Inferior parietal cortex (tissue), 1 donor: ENCODE measurements around the gene BPI.
A peak's percentile ranks its signal among the peaks of the same experiment; 100 is the strongest.
"Not testable (repeated sequence)": the region's sequence is repeated elsewhere in the genome, so short reads cannot be mapped to it uniquely, and the experiment has no call there.

ENCODE experiments used
- DNase-seq: peaks from one replicate; pipeline ENCODE4 v3.0.0-alpha.2; 2016; ENCODE audit errors: extremely low spot score

Gene BPI

GRCh38 chr20:38304845-38305447 lies 990 bp downstream of the BPI start:
- DNase-seq = peak; percentile 15

- DNase-seq = no peak
Measured at GRCh38 chr20:38305541-38305940, 1.6 kb downstream of the BPI start.

GRCh38 chr20:38306379-38306778 lies 2.4 kb downstream of the BPI start:
- no peak for DNase-seq

GRCh38 chr20:38307371-38308046 lies 3.6 kb downstream of the BPI start:
- DNase-seq = no peak

GRCh38 chr20:38308047-38308438 lies 4.1 kb downstream of the BPI start:
- DNase-seq = no peak

GRCh38 chr20:38308447-38308846 lies 4.5 kb downstream of the BPI start:
- DNase-seq = no peak

- DNase-seq = no peak
Measured at GRCh38 chr20:38311091-38311490, 7.1 kb downstream of the BPI start.

- DNase-seq = no peak
Measured at GRCh38 chr20:38311491-38311890, 7.5 kb downstream of the BPI start.

GRCh38 chr20:38313676-38314075 lies 9.7 kb downstream of the BPI start:
- no peak for DNase-seq

GRCh38 chr20:38314350-38314749 lies 10.4 kb downstream of the BPI start:
- DNase-seq = not testable (repeated sequence)

GRCh38 chr20:38315290-38315966 lies 11.5 kb downstream of the BPI start:
- peak; percentile 41 for DNase-seq

- DNase-seq = no peak
Measured at GRCh38 chr20:38316341-38316740, 12.4 kb downstream of the BPI start.

GRCh38 chr20:38317422-38317821 lies 13.5 kb downstream of the BPI start:
- DNase-seq = no peak

- no peak for DNase-seq
Measured at GRCh38 chr20:38320221-38320620, 16.3 kb downstream of the BPI start.

GRCh38 chr20:38321959-38322598 lies 18.1 kb downstream of the BPI start:
- DNase-seq = peak; percentile 87

GRCh38 chr20:38324159-38324558 lies 20.2 kb downstream of the BPI start:
- no peak for DNase-seq

GRCh38 chr20:38325167-38325566 lies 21.2 kb downstream of the BPI start:
- no peak for DNase-seq

GRCh38 chr20:38325905-38326304 lies 21.9 kb downstream of the BPI start:
- no peak for DNase-seq

- DNase-seq = no peak
Measured at GRCh38 chr20:38326309-38326708, 22.4 kb downstream of the BPI start.

- no peak for DNase-seq
Measured at GRCh38 chr20:38330638-38331037, 26.7 kb downstream of the BPI start.

GRCh38 chr20:38331245-38331644 lies 27.3 kb downstream of the BPI start:
- no peak for DNase-seq

GRCh38 chr20:38331814-38332213 lies 27.9 kb downstream of the BPI start:
- DNase-seq = no peak

GRCh38 chr20:38334016-38334415 lies 30.1 kb downstream of the BPI start:
- DNase-seq = no peak
